Adipose tissue (tissue), 3 donors: ENCODE data around the gene SLC35E2B. TPM values are rescaled to one million over a fixed set of nuclear protein-coding genes. Genes with fewer than 3 reads are reported as not detected.
"Not testable (repeated sequence)": the region's sequence is repeated elsewhere in the genome, so short reads cannot be mapped to it uniquely, and the experiment has no call there.

ENCODE experiments used
- H3K27ac ChIP-seq: one replicate; pipeline ENCODE4 v1.5.1; 2013; ENCODE audit warnings: low read depth, low read length
- WGBS, 3 donors: extraction: QIAGEN DNeasy Blood & Tissue Kit; methylation state at CpG; one replicate each; pipeline ENCODE4 v1.1.7; 2013; 5-methylcytosine and 5-hydroxymethylcytosine counted together
- polyA plus RNA-seq, 3 donors: library from polyadenylated mRNA; stranded (reverse); fragments of 200-250 nt; gene quantifications; one replicate each; pipeline ENCODE4 v1.2.3, GENCODE V29; 2013
- donor health status: healthy with polysubstance abuse.
- donor health status: Bipolar disorder and iron deficiency.
- donor health status: healthy.

The SLC35E2B gene
- polyA plus RNA-seq, 3 donors, result 15.1 to 19.5 (median 18.5) TPM

DNA sequence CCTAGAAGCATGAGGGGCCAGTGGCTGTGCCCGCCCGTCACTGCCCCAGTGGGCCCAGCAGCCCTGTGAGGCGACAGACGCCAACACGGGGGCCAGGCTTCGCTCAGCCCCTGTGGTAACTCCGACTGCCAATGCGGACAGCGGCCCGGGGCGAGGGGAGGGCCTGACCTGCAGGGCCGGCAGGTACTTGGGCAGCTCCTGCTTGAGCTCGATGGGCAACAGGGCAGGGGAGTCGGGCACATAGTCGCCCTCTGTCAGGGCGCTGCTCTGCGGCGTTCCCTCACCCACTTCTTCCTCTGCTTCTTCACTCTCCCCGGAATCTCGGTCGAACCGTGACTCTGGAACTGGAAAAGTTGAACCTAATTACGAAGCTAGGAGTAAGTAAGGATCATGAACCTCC is 14.6 kb upstream of the SLC35E2B start:
- H3K27ac ChIP-seq, result not testable (repeated sequence)
- WGBS, 3 donors, result 93% methylated on average over 13 of the region's 23 CpGs; no CpG with 5 or more reads in 2 of the 3 donors

DNA sequence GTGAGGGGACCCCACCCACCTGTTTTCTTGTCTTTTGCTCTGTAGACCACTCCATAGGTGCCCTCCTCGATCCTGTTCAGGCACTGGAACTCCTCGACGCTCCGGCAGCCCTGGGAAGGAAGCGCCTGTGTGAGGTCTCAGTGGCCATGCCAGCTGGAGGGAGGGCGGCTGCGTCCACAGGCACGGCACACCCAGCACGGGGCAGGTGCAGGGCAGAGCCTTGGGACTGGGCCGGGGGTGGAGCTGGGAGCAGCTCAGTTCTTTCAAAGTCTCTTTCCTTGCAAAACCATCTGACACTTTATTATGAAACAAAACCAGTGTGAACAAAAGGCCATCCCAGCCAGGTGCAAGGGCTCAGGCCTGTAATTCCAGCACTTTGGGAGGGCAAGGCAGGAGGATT is 13.0 kb upstream of the SLC35E2B start:
- 95% methylated on average over 2 of the region's 10 CpGs; no CpG with 5 or more reads in 2 of the 3 donors for WGBS, 3 donors
- not testable (repeated sequence) for H3K27ac ChIP-seq

GRCh38 chr1:1704284-1704957 is 11.8 kb upstream of the SLC35E2B start:
- H3K27ac ChIP-seq, result not testable (repeated sequence)
- 90 to 95% (median 93%) methylated on average over 13 to 27 of the region's 27 CpGs for WGBS, 3 donors

DNA sequence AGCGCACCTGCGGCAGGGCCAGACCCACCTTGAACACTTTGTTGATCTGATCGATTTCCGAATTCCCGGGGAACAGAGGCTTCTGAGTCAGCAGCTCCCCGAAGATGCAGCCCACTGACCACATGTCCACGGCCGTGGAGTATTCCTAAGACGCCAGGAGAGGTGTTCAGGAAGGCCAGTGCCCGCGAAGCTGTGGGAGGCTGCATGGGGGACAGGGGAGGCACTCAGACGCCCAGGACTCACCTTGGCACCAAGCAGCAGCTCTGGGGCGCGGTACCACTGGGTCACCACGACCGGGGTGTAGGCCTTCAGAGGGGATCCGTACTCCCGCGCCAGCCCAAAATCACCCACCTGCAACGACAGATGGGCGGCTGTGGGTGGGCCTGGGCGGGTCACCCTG is 11.2 kb upstream of the SLC35E2B start:
- no peak overlapping the region for H3K27ac ChIP-seq
- 92 to 96% (median 96%) methylated on average over 11 to 22 of the region's 22 CpGs for WGBS, 3 donors

GRCh38 chr1:1702506-1702905 is 9.9 kb upstream of the SLC35E2B start:
- not testable (repeated sequence) for H3K27ac ChIP-seq
- WGBS, 3 donors, result 79 to 88% (median 80%) methylated on average over 3 to 7 of the region's 18 CpGs

- no CpG with 5 or more reads among the region's 33 CpGs for WGBS, 3 donors
- H3K27ac ChIP-seq, result not testable (repeated sequence)
These were observed 8.0 kb upstream of the SLC35E2B start for GRCh38 chr1:1700557-1700956.

DNA sequence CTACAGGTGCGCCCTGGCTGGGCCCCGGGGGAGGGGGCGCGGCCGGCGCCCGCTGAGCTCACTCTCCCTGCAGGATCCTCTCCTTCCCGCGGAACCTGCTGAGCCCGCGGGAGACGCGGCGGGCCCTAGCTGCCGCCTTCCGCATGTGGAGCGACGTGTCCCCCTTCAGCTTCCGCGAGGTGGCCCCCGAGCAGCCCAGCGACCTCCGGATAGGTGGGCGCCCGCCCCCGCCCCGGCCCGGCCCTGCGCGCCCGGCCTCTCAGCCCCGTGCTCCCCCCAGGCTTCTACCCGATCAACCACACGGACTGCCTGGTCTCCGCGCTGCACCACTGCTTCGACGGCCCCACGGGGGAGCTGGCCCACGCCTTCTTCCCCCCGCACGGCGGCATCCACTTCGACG is 7.5 kb upstream of the SLC35E2B start:
- H3K27ac ChIP-seq, result not testable (repeated sequence)
- no CpG with 5 or more reads among the region's 45 CpGs for WGBS, 3 donors

DNA sequence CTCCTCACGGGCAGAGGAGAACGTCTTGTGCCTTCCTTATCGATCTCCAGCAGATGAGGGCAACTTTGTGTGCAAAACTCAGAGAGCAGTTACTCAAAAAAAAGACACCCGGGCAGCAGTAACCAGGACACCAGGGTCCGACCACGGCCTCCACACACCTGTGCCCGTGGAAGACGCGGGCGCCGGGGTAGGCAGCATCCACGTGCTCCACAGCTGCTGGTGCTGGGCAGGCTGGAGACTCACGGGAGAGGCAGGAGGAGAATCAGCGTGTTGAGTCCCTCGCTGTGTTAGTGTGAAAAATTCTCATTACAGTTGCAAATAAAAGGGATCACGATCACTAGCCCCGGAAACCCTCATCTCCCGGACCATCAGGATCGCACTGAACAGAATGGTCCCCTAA is 6.5 kb upstream of the SLC35E2B start:
- H3K27ac ChIP-seq, result not testable (repeated sequence)
- WGBS, 3 donors, result 88 to 92% (median 89%) methylated on average over 4 to 12 of the region's 19 CpGs

GRCh38 chr1:1697358-1698183 is 5.0 kb upstream of the SLC35E2B start:
- WGBS, 3 donors, result 73 to 82% (median 79%) methylated on average over 14 to 20 of the region's 26 CpGs

GRCh38 chr1:1696431-1697357 is 4.1 kb upstream of the SLC35E2B start:
- WGBS, 3 donors, result 80 to 92% (median 92%) methylated on average over 13 to 19 of the region's 23 CpGs
- not testable (repeated sequence) for H3K27ac ChIP-seq

More at GRCh38 chr1:1697358-1698183, 5.0 kb upstream of the SLC35E2B start:
- not testable (repeated sequence) for H3K27ac ChIP-seq

- peak overlapping the region; percentile 97 for H3K27ac ChIP-seq
- WGBS, 3 donors, result 0 to 1% (median 0%) methylated on average over 22 to 32 of the region's 45 CpGs
These were observed 276 bp downstream of the SLC35E2B start for GRCh38 chr1:1692324-1692713.

GRCh38 chr1:1691443-1691842 is 1.2 kb downstream of the SLC35E2B start:
- WGBS, 3 donors, result 0% methylated on average over 2 of the region's 16 CpGs

DNA sequence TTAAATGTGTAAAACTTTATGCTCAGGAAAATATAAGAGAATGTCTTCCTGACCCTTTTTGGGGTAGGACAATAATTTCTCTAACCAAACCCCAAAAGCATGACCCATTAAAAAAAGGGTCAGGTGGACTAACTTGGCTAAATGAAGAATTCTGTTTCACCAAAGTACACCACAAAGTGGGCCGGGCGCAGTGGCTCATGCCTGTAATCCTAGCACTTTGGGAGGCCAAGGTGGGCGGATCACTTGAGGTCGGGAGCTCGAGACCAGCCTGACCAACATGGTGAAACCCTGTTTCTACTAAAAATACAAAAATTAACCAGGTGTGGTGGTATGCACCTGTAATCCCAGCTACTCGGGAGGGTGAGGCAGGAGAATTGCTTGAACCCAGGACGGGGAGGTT is 3.1 kb downstream of the SLC35E2B start:
- H3K27ac ChIP-seq, result not testable (repeated sequence)

More at GRCh38 chr1:1691443-1691842, 1.2 kb downstream of the SLC35E2B start:
- not testable (repeated sequence) for H3K27ac ChIP-seq

DNA sequence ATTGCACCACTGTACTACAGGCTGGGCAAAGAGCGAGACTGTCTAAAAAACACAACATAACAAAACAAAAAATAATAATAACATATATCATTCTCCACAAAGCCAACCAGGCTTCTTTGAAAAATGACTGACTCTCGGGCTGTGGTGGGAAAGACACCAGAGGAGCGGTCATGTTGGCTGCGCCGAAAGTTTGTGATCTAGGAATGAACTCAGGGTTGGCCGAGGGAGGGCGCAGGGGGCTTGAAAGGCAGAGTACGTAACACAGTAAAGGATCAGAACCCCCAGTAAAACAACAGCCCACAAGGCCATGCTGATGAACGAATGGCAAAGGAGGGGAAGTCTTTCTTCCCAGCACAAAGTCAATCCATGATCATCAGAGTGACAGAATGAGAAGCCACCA is 4.7 kb downstream of the SLC35E2B start:
- WGBS, 3 donors, result 83 to 96% (median 93%) methylated on average over 9 of the region's 9 CpGs
- no peak overlapping the region for H3K27ac ChIP-seq

More for the DNA sequence above, 3.1 kb downstream of the SLC35E2B start:
- WGBS, 3 donors, result 88 to 97% (median 90%) methylated on average over 4 to 7 of the region's 7 CpGs

GRCh38 chr1:1684031-1684681 is 8.4 kb downstream of the SLC35E2B start:
- 82 to 90% (median 87%) methylated on average over 27 to 28 of the region's 28 CpGs for WGBS, 3 donors
- H3K27ac ChIP-seq, result no peak overlapping the region

DNA sequence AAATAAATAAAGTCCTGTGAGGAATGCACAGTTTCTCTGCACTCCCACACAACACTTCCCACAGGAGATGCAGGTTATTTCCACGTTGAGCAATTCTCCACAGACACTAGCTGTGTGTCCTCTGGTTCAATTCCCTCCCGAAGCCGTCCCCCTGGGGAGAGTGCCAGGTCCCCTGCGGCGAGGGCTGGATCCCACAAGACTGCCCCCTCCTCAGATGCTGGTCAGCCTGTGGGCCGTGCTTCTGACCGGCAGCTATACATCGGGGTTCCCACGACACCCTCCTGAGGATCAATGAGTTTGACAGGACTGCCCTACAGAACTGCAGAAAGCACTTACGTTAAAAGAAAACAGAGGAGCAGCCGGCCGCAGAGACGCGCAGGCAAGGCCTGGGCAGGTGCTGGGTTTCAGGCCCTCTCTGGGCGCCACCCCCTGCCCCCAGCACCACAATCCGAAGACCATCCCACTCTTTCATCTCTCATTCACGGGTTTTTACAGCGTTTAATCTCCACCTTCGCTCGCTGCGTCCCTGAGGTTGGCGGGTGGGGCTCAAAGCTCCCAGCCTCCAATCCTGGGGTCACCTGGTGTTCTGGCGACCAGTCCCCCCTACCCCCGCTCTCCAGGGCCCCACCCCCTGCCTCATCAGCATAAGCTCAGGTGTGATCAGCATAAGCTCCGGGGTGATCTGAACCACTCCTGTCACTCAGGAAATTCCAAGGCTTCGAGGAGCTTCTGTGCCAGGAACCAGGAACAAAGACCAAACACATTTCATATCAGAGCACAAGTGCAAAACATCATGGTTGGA is 9.3 kb downstream of the SLC35E2B start:
- H3K27ac ChIP-seq, result no peak overlapping the region
- 62 to 76% (median 74%) methylated on average over 26 of the region's 26 CpGs for WGBS, 3 donors

GRCh38 chr1:1680912-1681273 is 11.7 kb downstream of the SLC35E2B start:
- WGBS, 3 donors, result 39 to 84% (median 76%) methylated on average over 11 of the region's 11 CpGs
- H3K27ac ChIP-seq, result no peak overlapping the region
